Measurements from ENCODE around the gene TTLL6. TPM values are rescaled to one million over a fixed set of nuclear protein-coding genes. Genes with fewer than 3 reads are reported as not detected.

Gene TTLL6
- total and polyA plus RNA-seq, 4 donors, result 0.02 to 0.08 TPM; not detected in 2

- Histone ChIP-seq H3K27me3 (ENCODE audit: control insufficient read depth in 4 of 4, insufficient read depth in 4 of 4, low read length in 3 of 4) (peaks cover 9 to 49% (median 29%) of the 10 kb centered on the region in 4 donors), H3K9me3 (ENCODE audit: control insufficient read depth in 4 of 4, low read length in 3 of 4) (peaks cover 0 to 5% (median 0%) of the 10 kb centered on the region in 4 donors), H3K27ac (ENCODE audit: low read depth in 1 of 2, low read length in 2 of 2) (no peak overlapping the region), H3K4me1 (ENCODE audit: control insufficient read depth in 4 of 4, insufficient read depth in 4 of 4, low read length in 3 of 4) (peaks cover 0 to 30% (median 5%) of the 10 kb centered on the region in 4 donors), H3K36me3 (ENCODE audit: control insufficient read depth in 4 of 4, insufficient read depth in 3 of 4, low read depth in 1 of 4, low read length in 3 of 4) (no peaks in the 10 kb centered on the region), H3K4me3 (ENCODE audit: low read depth in 1 of 3, low read length in 3 of 3) (peak overlapping the region in 1 of 3 donors; percentile 6), H3K9ac (ENCODE audit: low read depth in 1 of 2, low read length in 2 of 2) (no peak overlapping the region)
- TF ChIP-seq HNF4A (conservative IDR thresholded peaks at IDR 0.05) (no peak), GABPA (IDR thresholded peaks at IDR 0.05 in 1 of 2, conservative IDR thresholded peaks at IDR 0.05 in 1 of 2) (no peak), FOXA1 (IDR thresholded peaks at IDR 0.05) (no peak), NR2F2 (IDR thresholded peaks at IDR 0.05) (no peak), FOXA2 (IDR thresholded peaks at IDR 0.05) (no peak), SP1 (IDR thresholded peaks at IDR 0.05) (no peak), JUND (IDR thresholded peaks at IDR 0.05) (no peak), RAD21 (IDR thresholded peaks at IDR 0.05) (no peak), EGR1 (IDR thresholded peaks at IDR 0.05; ENCODE audit: low read depth in 2 of 2) (no peak), HNF4G (IDR thresholded peaks at IDR 0.05) (no peak), RXRA (IDR thresholded peaks at IDR 0.05) (no peak), MAX (IDR thresholded peaks at IDR 0.05) (no peak), TAF1 (conservative IDR thresholded peaks at IDR 0.05) (no peak), YY1 (IDR thresholded peaks at IDR 0.05) (no peak)
- TF ChIP-seq, protein P1, sequence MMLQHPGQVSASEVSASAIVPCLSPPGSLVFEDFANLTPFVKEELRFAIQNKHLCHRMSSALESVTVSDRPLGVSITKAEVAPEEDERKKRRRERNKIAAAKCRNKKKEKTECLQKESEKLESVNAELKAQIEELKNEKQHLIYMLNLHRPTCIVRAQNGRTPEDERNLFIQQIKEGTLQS (IDR thresholded peaks at IDR 0.05), result no peak
- TF ChIP-seq, protein P2, sequence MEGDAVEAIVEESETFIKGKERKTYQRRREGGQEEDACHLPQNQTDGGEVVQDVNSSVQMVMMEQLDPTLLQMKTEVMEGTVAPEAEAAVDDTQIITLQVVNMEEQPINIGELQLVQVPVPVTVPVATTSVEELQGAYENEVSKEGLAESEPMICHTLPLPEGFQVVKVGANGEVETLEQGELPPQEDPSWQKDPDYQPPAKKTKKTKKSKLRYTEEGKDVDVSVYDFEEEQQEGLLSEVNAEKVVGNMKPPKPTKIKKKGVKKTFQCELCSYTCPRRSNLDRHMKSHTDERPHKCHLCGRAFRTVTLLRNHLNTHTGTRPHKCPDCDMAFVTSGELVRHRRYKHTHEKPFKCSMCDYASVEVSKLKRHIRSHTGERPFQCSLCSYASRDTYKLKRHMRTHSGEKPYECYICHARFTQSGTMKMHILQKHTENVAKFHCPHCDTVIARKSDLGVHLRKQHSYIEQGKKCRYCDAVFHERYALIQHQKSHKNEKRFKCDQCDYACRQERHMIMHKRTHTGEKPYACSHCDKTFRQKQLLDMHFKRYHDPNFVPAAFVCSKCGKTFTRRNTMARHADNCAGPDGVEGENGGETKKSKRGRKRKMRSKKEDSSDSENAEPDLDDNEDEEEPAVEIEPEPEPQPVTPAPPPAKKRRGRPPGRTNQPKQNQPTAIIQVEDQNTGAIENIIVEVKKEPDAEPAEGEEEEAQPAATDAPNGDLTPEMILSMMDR (IDR thresholded peaks at IDR 0.05; ENCODE audit: low read depth, low read length, missing input control), result no peak
- TF ChIP-seq, protein P3, sequence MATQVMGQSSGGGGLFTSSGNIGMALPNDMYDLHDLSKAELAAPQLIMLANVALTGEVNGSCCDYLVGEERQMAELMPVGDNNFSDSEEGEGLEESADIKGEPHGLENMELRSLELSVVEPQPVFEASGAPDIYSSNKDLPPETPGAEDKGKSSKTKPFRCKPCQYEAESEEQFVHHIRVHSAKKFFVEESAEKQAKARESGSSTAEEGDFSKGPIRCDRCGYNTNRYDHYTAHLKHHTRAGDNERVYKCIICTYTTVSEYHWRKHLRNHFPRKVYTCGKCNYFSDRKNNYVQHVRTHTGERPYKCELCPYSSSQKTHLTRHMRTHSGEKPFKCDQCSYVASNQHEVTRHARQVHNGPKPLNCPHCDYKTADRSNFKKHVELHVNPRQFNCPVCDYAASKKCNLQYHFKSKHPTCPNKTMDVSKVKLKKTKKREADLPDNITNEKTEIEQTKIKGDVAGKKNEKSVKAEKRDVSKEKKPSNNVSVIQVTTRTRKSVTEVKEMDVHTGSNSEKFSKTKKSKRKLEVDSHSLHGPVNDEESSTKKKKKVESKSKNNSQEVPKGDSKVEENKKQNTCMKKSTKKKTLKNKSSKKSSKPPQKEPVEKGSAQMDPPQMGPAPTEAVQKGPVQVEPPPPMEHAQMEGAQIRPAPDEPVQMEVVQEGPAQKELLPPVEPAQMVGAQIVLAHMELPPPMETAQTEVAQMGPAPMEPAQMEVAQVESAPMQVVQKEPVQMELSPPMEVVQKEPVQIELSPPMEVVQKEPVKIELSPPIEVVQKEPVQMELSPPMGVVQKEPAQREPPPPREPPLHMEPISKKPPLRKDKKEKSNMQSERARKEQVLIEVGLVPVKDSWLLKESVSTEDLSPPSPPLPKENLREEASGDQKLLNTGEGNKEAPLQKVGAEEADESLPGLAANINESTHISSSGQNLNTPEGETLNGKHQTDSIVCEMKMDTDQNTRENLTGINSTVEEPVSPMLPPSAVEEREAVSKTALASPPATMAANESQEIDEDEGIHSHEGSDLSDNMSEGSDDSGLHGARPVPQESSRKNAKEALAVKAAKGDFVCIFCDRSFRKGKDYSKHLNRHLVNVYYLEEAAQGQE (IDR thresholded peaks at IDR 0.05), result no peak
- TF ChIP-seq, protein P4, sequence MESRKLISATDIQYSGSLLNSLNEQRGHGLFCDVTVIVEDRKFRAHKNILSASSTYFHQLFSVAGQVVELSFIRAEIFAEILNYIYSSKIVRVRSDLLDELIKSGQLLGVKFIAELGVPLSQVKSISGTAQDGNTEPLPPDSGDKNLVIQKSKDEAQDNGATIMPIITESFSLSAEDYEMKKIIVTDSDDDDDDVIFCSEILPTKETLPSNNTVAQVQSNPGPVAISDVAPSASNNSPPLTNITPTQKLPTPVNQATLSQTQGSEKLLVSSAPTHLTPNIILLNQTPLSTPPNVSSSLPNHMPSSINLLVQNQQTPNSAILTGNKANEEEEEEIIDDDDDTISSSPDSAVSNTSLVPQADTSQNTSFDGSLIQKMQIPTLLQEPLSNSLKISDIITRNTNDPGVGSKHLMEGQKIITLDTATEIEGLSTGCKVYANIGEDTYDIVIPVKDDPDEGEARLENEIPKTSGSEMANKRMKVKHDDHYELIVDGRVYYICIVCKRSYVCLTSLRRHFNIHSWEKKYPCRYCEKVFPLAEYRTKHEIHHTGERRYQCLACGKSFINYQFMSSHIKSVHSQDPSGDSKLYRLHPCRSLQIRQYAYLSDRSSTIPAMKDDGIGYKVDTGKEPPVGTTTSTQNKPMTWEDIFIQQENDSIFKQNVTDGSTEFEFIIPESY (IDR thresholded peaks at IDR 0.05), result no peak
- no peak for DNase-seq (ENCODE audit: low spot score)
- 15% methylated on average over 42 of the region's 42 CpGs for WGBS
Measured at GRCh38 chr17:48723423-48724250, 93.4 kb downstream of the TTLL6 start.
